Testis (tissue), 3 donors: ENCODE results near the gene BID. TPM values are rescaled to one million over a fixed set of nuclear protein-coding genes. Genes with fewer than 3 reads are reported as not detected.

Experiments used
- DNase-seq: peaks from one replicate; pipeline ENCODE4 v3.0.0-alpha.2; 2019
- H3K27ac ChIP-seq, 2 donors: fragments of 200-600 bp; sonication (generic); one replicate each; pipeline ENCODE4 v1.5.1; 2019
- H3K27me3 ChIP-seq: fragments of 200-600 bp; sonication (generic); one replicate; pipeline ENCODE4 v1.5.1; 2019
- H3K36me3 ChIP-seq: fragments of 200-600 bp; sonication (generic); one replicate; pipeline ENCODE4 v1.5.1; 2017; ENCODE audit warnings: low read depth; ENCODE audit errors: missing control alignments
- H3K4me1 ChIP-seq: fragments of 200-600 bp; sonication (generic); one replicate; pipeline ENCODE4 v1.5.1; 2019
- H3K4me3 ChIP-seq, 2 donors: fragments of 200-600 bp; sonication (generic); one replicate each; pipeline ENCODE4 v1.5.1; 2017 to 2019
- H3K9me3 ChIP-seq: fragments of 200-600 bp; sonication (generic); one replicate; pipeline ENCODE4 v1.5.1; 2017
- POLR2A ChIP-seq: fragments of 450-650 bp; IDR thresholded peaks from one replicate; pipeline ENCODE4 v1.6.1; 2017; ENCODE audit warnings: antibody characterized with exemption, mild to moderate bottlenecking, moderate library complexity
- WGBS, 2 donors: methylation state at CpG; one replicate each; pipeline ENCODE4 v1.1.5; 2018; 5-methylcytosine and 5-hydroxymethylcytosine counted together
- intact Hi-C: fragments of 100-400 bp; cut with DNase I; formaldehyde crosslinking; loops from one replicate; pipeline ENCODE4 v1.15.1; 2023; ENCODE audit warnings: low total_unique reads
- polyA plus RNA-seq: library from polyadenylated mRNA; stranded (reverse); fragments of 350-450 nt; fragmentation: Illumina TruSeq; extraction: RNeasy Lipid Tissue Mini Kit (QIAGEN cat#74804); gene quantifications from one replicate; pipeline ENCODE4 v1.2.3, GENCODE V29; 2014; ENCODE audit warnings: low read depth, low replicate concordance; ENCODE audit not compliant: insufficient read depth
- total RNA-seq, 2 donors: library from RNA; depleted of rRNA; stranded (reverse); fragments of >200 nt; gene quantifications; one replicate each; pipeline ENCODE4 v1.2.3, GENCODE V29; 2016
- TF ChIP-seq, protein P1 (sequence below), 3 experiments: fragments of 450-650 bp in 2 of 3; fragments of 200-600 bp in 1 of 3; sonication (generic) in 1 of 3; IDR thresholded peaks; one replicate each; pipeline ENCODE4 v1.5.1; 2016 to 2019; ENCODE audit warnings: antibody characterized with exemption in 3 of 3, mild to moderate bottlenecking in 2 of 3, moderate library complexity in 1 of 3

The BID gene
- total and polyA plus RNA-seq, 3 donors from 2014 or later, result 6.9 to 8.4 (median 8.3) TPM

DNA sequence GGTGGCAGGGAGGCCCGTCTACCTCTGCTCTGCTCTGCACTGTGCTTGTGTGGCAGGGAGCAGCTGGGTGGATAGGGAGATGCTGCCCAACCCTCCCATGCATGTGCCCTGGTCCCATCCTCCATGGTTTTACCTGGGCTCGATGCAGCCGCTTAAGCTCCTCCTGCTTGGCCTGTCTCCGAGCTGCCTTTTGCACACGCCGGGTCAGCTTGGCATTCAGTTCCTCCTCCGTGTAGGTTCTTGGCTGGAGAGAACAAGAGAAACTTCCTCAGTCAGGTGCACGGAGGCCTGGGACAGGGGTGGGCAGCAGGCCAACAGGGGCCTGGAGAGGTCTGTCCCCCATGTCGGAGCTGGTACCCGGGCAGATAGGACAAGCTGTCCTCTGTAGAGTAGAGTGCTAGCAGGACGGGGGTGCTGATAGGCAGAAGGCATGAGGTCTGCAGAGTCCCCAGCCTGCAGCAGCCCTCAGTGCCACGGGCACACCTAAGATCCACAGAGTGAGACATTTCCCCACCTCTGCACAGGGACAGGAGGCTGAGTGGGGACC lies 36.4 kb upstream of the BID start:
- intact Hi-C loops, result no loop called here
- no peak overlapping the region for H3K4me3 ChIP-seq
- TF ChIP-seq, protein P1, sequence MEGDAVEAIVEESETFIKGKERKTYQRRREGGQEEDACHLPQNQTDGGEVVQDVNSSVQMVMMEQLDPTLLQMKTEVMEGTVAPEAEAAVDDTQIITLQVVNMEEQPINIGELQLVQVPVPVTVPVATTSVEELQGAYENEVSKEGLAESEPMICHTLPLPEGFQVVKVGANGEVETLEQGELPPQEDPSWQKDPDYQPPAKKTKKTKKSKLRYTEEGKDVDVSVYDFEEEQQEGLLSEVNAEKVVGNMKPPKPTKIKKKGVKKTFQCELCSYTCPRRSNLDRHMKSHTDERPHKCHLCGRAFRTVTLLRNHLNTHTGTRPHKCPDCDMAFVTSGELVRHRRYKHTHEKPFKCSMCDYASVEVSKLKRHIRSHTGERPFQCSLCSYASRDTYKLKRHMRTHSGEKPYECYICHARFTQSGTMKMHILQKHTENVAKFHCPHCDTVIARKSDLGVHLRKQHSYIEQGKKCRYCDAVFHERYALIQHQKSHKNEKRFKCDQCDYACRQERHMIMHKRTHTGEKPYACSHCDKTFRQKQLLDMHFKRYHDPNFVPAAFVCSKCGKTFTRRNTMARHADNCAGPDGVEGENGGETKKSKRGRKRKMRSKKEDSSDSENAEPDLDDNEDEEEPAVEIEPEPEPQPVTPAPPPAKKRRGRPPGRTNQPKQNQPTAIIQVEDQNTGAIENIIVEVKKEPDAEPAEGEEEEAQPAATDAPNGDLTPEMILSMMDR (IDR thresholded peaks at IDR 0.05), result no peak
- TF ChIP-seq POLR2A, result no peak
- 87% methylated on average over 12 of the region's 12 CpGs; no CpG with 5 or more reads in 1 of the 2 donors for WGBS, 2 donors
- no peak overlapping the region for H3K27ac ChIP-seq
- H3K9me3 ChIP-seq, result no peaks in the 10 kb centered on the region
- no peaks in the 10 kb centered on the region for H3K36me3 ChIP-seq
- H3K4me1 ChIP-seq, result no peaks in the 10 kb centered on the region
- no peak for DNase-seq
- H3K27me3 ChIP-seq, result no peaks in the 10 kb centered on the region

DNA sequence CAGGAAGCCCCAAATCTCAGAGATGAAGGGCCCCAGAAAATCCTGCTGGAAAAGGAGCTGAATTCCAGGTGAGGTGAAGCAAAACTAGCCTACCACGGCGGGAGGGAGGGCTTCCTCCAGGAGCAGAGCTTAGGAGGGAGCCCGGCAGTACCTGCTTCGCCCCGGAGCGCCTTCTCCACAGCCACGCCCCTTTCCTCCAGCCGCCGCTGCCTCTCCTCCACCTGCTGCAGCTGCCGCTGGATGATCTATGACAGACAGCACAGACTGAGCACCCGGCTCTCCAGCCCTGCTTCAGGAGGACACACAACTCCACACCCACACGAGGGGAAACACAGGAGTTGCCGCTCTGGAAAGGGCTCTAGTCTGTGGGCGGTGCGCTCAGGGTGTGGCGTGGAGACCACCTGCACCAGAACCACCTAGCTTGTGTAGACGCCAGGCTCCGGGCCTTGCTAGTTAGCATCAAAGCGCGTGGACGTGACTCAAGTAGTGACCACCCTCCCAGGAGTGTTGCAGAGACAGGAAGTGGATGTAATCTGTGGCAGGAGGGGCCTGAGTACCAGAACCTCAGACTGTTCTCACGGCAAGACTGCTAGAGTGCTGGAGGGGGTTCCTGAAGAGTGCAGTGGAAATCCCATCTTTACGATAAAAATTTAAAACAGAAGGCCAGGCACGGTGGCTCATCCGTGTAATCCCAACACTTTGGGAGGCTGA lies 34.6 kb upstream of the BID start:
- TF ChIP-seq, protein P1 (IDR thresholded peaks at IDR 0.05), result no peak
- WGBS, 2 donors, result 87 to 90% methylated on average over 22 to 25 of the region's 25 CpGs
- Histone ChIP-seq H3K9me3 (no peaks in the 10 kb centered on the region), H3K36me3 (no peaks in the 10 kb centered on the region), H3K27me3 (no peaks in the 10 kb centered on the region), H3K4me3 (no peak overlapping the region), H3K4me1 (no peaks in the 10 kb centered on the region), H3K27ac (no peak overlapping the region)
- intact Hi-C loops, result no loop called here
- DNase-seq, result no peak

DNA sequence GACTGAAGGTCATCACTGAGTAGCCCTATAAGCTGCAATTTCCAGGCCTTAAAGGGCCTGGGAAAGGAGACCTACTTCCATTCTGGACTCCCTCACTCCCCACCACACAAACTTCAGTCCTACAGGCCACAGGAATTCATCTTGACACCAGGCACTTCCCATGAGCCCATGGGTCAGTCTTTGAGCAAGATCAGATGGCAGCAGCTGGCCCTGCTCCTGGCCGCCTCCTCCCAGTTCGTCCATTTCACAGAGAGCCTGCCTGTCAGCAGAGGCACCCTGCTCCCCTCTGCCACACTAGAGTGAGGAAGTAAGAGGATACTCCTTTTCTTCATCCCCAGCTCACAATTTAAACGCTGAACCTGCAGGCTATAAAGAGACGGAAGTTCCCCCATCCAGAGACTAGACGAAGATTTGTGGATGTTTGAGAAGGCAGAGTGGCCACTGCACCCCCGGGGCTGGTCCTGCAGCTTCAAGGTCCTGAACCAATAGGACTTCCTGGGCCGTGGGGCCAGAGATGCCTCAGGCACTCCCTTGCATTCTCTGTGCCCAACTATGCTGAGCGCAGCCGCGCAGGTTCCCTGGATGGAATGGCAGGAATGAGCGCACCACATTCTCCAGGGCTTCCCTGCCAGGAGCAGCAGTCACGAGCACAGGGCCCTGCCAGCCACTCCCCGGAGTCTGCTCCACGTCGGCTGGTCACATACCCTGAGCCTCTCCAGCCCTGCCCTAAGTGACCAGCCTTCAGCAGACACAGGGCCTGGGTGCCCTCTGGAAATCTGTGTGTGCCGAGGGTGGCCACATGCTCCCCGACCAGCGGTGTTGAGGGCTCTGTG lies 33.5 kb upstream of the BID start:
- H3K4me3 ChIP-seq, result no peak overlapping the region
- no peaks in the 10 kb centered on the region for H3K9me3 ChIP-seq
- H3K27me3 ChIP-seq, result no peaks in the 10 kb centered on the region
- no peaks in the 10 kb centered on the region for H3K36me3 ChIP-seq
- H3K27ac ChIP-seq, result no peak overlapping the region
- no peak for TF ChIP-seq POLR2A
- TF ChIP-seq, protein P1 (IDR thresholded peaks at IDR 0.05), result no peak
- intact Hi-C loops, result no loop called here
- no peak for DNase-seq
- H3K4me1 ChIP-seq, result no peaks in the 10 kb centered on the region
- 87 to 91% methylated on average over 9 to 18 of the region's 18 CpGs for WGBS, 2 donors

DNA sequence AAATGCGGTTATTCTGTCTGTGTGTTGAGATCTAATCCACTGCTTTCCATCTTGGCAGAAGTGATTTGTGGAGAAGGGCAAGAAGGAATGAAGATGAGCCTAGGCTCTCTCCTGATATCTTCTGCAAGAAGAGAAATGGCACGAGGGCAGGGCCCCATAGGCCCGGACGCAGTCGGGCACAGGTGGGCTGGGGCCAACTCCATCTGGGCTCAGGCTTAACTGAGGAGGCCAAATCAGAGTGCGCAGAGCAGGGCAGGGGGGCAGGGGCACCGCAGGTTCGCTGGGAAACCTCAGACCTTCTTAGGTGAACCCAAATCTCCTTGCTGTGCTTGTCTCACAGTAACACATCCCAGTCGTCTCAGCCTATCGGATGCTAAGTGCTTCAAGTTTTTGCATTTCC lies 32.8 kb upstream of the BID start:
- intact Hi-C loops, result no loop called here
- Histone ChIP-seq H3K9me3 (no peaks in the 10 kb centered on the region), H3K4me1 (no peaks in the 10 kb centered on the region), H3K36me3 (no peaks in the 10 kb centered on the region), H3K27ac (no peak overlapping the region), H3K27me3 (no peaks in the 10 kb centered on the region), H3K4me3 (no peak overlapping the region)
- DNase-seq, result no peak
- TF ChIP-seq, protein P1 (IDR thresholded peaks at IDR 0.05), result no peak
- TF ChIP-seq POLR2A, result no peak
- 95 to 96% methylated on average over 10 of the region's 10 CpGs for WGBS, 2 donors
